Prostate gland (tissue), 2 donors: ENCODE measurements around the gene PDE10A.

ENCODE experiments used
- POLR2AphosphoS5 ChIP-seq: sonication (generic); formaldehyde crosslinking; IDR thresholded peaks from one replicate; pipeline ENCODE4 v1.6.1; 2017; ENCODE audit warnings: antibody characterized with exemption
- TF ChIP-seq, protein P1 (sequence below), 4 experiments: fragments of 200-600 bp in 2 of 4; fragments of 450-650 bp in 2 of 4; sonication (generic) in 2 of 4; IDR thresholded peaks; 1 replicate in 3 of 4; 2 replicates in 1 of 4; pipeline ENCODE4 v1.5.1; 2016 to 2019; ENCODE audit warnings: antibody characterized with exemption in 4 of 4, mild to moderate bottlenecking in 2 of 4, moderate library complexity in 2 of 4

DNA sequence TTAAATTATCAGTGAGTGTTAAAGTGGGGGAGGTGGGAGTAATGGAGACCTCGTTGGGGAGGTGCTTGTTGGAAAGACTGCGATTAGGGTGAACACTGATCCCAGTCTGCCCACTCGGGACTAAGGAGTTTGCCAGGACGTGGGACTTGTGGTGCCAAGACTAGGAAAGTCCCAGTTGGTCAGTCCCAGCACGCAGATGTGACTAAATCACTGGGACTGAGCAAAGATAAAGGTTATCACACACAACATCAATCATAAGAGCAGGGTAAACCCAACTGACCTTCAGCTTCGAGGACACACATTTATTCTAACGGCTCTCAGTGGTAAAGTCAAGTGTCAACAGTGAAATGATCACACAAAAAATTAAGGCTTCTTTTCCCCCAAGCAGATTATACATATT is 45.5 kb downstream of the PDE10A start:
- TF ChIP-seq, protein P1, sequence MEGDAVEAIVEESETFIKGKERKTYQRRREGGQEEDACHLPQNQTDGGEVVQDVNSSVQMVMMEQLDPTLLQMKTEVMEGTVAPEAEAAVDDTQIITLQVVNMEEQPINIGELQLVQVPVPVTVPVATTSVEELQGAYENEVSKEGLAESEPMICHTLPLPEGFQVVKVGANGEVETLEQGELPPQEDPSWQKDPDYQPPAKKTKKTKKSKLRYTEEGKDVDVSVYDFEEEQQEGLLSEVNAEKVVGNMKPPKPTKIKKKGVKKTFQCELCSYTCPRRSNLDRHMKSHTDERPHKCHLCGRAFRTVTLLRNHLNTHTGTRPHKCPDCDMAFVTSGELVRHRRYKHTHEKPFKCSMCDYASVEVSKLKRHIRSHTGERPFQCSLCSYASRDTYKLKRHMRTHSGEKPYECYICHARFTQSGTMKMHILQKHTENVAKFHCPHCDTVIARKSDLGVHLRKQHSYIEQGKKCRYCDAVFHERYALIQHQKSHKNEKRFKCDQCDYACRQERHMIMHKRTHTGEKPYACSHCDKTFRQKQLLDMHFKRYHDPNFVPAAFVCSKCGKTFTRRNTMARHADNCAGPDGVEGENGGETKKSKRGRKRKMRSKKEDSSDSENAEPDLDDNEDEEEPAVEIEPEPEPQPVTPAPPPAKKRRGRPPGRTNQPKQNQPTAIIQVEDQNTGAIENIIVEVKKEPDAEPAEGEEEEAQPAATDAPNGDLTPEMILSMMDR (IDR thresholded peaks at IDR 0.05), result no peak
- TF ChIP-seq POLR2AphosphoS5, result no peak
